Measurements from ENCODE around the gene MT1G.

DNA sequence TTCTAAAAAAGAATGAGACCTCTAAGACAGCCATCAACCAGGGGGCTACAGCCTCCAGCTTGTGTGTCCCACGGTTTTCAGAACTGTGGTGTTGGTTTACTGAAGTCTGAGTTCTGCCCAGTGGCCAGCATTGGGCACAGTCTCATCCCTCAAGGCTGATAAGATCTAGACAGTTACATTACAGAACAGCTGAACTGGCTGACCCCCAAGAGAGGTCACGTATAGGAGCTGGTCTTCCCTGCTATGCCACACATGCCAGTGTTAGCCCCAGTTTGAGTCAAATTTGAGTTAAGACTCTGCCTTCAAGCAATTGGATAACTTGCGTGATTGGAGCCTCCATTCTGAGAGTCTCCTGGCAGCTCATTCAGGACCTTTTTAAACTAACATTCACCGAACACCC, 47.3 kb upstream of the MT1G start:
- TF ChIP-seq, protein P1, sequence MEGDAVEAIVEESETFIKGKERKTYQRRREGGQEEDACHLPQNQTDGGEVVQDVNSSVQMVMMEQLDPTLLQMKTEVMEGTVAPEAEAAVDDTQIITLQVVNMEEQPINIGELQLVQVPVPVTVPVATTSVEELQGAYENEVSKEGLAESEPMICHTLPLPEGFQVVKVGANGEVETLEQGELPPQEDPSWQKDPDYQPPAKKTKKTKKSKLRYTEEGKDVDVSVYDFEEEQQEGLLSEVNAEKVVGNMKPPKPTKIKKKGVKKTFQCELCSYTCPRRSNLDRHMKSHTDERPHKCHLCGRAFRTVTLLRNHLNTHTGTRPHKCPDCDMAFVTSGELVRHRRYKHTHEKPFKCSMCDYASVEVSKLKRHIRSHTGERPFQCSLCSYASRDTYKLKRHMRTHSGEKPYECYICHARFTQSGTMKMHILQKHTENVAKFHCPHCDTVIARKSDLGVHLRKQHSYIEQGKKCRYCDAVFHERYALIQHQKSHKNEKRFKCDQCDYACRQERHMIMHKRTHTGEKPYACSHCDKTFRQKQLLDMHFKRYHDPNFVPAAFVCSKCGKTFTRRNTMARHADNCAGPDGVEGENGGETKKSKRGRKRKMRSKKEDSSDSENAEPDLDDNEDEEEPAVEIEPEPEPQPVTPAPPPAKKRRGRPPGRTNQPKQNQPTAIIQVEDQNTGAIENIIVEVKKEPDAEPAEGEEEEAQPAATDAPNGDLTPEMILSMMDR (IDR thresholded peaks at IDR 0.05; ENCODE audit: low read depth, low read length, poor library complexity, severe bottlenecking) = no peak
- TF ChIP-seq EZH2phosphoT487 (IDR thresholded peaks at IDR 0.05; ENCODE audit: borderline replicate concordance, low read length) = no peak
